HuH-7.5 (cell line): ENCODE measurements around the gene ADAMTS3.

ENCODE experiments used
- DNase-seq: peaks from one replicate; pipeline ENCODE4 v3.0.0; 2011; ENCODE audit warnings: low spot score

Gene ADAMTS3

GRCh38 chr4:72290737-72291136, 278.3 kb downstream of the ADAMTS3 start:
- no peak for DNase-seq

DNA sequence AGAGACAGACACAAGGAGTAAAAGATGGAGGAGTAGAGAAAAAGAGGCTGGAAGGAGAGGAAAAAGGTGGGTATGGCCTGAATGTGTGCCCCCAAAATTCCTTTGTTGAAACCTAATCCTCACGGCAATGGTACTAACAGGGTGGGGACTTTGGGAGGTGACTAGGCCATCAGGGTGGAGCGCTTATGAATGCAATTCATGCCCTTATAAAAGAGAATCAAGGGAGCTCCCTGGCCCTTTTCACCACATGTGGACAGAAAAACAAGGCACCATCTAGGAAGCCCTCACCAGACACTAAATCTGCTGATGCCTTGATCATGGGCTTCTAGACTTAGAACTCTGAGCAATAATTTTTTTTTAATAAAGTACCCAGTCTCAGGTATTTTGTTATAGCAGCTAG, 282.1 kb downstream of the ADAMTS3 start:
- DNase-seq, result no peak

- no peak for DNase-seq
These were observed 282.8 kb downstream of the ADAMTS3 start for GRCh38 chr4:72286185-72286584.

GRCh38 chr4:72283357-72283756, 285.7 kb downstream of the ADAMTS3 start:
- no peak for DNase-seq

DNA sequence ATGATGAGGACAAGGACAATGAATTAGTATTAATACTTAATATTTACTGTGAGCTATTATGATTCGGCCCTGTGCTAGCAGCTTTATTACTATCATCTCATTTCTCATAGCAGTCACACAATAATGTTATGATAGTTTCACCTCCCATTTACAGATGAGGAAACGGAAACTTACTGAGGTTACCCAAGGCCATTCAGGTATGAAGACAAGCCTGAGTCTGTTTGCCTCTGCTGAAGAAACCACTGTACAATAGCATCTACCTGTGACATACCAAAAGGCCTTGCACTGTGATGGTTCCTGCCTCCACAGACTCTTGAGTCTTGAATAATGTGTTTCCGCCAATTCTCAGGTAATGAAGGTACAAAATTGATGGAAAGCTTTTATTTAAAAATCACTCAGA, 288.8 kb downstream of the ADAMTS3 start:
- no peak for DNase-seq

DNA sequence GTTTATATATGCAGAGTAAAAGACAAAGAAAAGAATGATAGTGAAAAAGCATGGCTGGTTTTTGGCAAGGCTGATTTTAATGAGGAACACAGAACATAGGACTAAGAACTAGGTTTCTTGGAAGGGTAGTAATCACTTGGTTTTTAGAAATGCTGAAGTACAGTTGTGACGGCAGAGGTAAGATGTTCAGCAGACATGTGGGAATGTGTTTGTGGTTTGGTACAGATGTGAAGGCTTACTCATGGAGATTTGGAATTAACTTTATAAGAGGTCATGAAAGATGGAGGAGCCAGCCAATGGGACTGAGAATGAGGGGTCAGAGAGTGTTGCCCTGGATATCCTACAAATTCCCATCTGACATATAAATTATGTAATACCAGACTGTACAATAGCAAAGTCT, 293.6 kb downstream of the ADAMTS3 start:
- DNase-seq, result no peak

GRCh38 chr4:72274251-72274650, 294.8 kb downstream of the ADAMTS3 start:
- DNase-seq, result no peak

GRCh38 chr4:72255269-72255668, 313.8 kb downstream of the ADAMTS3 start:
- no peak for DNase-seq

DNA sequence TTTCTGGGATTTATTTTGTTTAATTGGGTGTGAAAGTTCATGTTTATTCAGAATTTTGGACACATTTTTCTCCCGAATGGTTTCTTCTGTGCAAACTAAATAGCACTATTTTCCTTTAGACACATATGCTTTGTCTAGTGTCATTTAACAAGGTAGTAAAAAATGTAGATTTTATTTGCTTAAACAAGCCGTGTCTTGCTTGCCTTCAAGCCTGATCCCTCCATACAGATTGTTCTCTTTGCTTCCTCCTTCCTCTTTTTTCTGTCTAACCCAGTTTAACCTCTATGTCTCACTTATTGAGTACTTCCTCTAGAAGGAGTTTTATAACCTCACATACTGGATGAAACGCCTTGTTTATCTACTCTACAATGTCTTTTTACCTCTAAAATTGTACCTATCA, 325.4 kb downstream of the ADAMTS3 start:
- no peak for DNase-seq

DNA sequence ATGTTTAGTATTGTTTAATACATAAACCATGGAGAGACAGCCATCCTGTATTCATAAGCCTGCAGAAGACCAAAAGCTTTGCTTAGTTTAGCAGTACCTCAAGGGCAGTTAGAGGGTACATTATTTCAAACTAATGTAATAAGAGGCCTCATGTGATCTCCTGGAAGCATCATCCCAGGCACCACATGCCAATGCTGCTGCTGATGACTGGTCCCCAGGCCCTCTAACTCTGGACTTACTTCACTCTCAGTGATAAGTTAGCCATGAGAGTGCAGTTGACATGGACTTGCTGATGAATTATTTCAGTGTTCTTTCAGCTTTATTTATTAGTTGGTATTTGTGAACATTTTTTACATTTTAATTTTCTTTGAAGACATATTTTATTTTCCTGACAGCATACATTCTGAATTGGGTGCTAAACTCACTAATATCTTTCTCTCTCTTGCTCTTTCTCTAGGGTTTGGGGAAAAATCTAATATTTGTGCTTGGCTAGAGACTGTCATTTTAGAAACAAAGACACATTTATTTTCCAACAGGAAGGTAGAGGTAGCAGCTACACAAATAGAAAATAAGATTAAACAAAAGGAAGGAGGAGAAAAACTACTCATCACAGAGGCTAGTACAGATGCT, 329.4 kb downstream of the ADAMTS3 start:
- DNase-seq, result no peak
